HepG2 (cell line): ENCODE measurements around the gene DNAJB6. TPM values are rescaled to one million over a fixed set of nuclear protein-coding genes. Genes with fewer than 3 reads are reported as not detected.

Source experiments
- ARHGAP35 ChIP-seq: sonication (generic); formaldehyde crosslinking; IDR thresholded peaks from 2 replicates; pipeline ENCODE4 v1.9.0; 2022; ENCODE audit warnings: mild to moderate bottlenecking, inconsistent platforms, moderate library complexity, missing genetic modification reagents, borderline replicate concordance
- ATAD3A ChIP-seq: sonication (generic); formaldehyde crosslinking; IDR thresholded peaks from 2 replicates; pipeline ENCODE4 v1.4.0; 2020; ENCODE audit warnings: missing genetic modification reagents
- GPN1 ChIP-seq: sonication (generic); formaldehyde crosslinking; IDR thresholded peaks from 2 replicates; pipeline ENCODE4 v1.5.1; 2020; ENCODE audit warnings: missing genetic modification reagents, borderline replicate concordance
- NCOA5 ChIP-seq: sonication (generic); formaldehyde crosslinking; IDR thresholded peaks from 2 replicates; pipeline ENCODE4 v1.4.0; 2020; ENCODE audit warnings: missing genetic modification reagents
- PLRG1 ChIP-seq: fragments of 450-650 bp; conservative IDR thresholded peaks from 2 replicates; pipeline ENCODE4 v1.6.1; 2016
- RCOR2 ChIP-seq: IDR thresholded peaks from 2 replicates; pipeline ENCODE4 v1.6.1; 2016; ENCODE audit warnings: missing biosample characterization, missing genetic modification reagents
- TBX2 ChIP-seq: sonication (generic); formaldehyde crosslinking; IDR thresholded peaks from 2 replicates; pipeline ENCODE4 v1.5.0; 2020; ENCODE audit warnings: missing genetic modification reagents, mild to moderate bottlenecking, borderline replicate concordance
- THAP7 ChIP-seq: sonication (generic); formaldehyde crosslinking; IDR thresholded peaks from 2 replicates; pipeline ENCODE4 v1.8.1; 2023; ENCODE audit warnings: mild to moderate bottlenecking, missing genetic modification reagents
- ZMYM4 ChIP-seq: sonication (generic); formaldehyde crosslinking; IDR thresholded peaks from 2 replicates; pipeline ENCODE4 v1.8.1; 2023; ENCODE audit warnings: mild to moderate bottlenecking, missing genetic modification reagents
- ZNF10 ChIP-seq: sonication (generic); formaldehyde crosslinking; IDR thresholded peaks from 2 replicates; pipeline ENCODE4 v1.4.0; 2020; ENCODE audit warnings: mild to moderate bottlenecking, low read depth, missing genetic modification reagents, borderline replicate concordance
- ZNF276 ChIP-seq: sonication (generic); formaldehyde crosslinking; IDR thresholded peaks from 2 replicates; pipeline ENCODE4 v1.4.0; 2020; ENCODE audit warnings: mild to moderate bottlenecking, low read depth, missing genetic modification reagents
- ZNF317 ChIP-seq: sonication (generic); formaldehyde crosslinking; IDR thresholded peaks from 2 replicates; pipeline ENCODE4 v1.5.0; 2020; ENCODE audit warnings: mild to moderate bottlenecking, missing genetic modification reagents
- ZNF670 ChIP-seq: sonication (generic); formaldehyde crosslinking; IDR thresholded peaks from 2 replicates; pipeline ENCODE4 v1.8.0; 2022; ENCODE audit warnings: mild to moderate bottlenecking, missing genetic modification reagents, borderline replicate concordance
- ZNF737 ChIP-seq: sonication (generic); formaldehyde crosslinking; IDR thresholded peaks from 2 replicates; pipeline ENCODE4 v1.5.0; 2020; ENCODE audit warnings: missing genetic modification reagents, mild to moderate bottlenecking, borderline replicate concordance
- polyA plus RNA-seq, 8 experiments: library from polyadenylated mRNA; depleted of rRNA in 3 of 8; stranded (reverse) in 7 of 8; unstranded in 1 of 8; fragments of >200 nt; fragmentation: Illumina TruSeq in 4 of 8; extraction: Trizol in 4 of 8; gene quantifications; 2 replicates each; pipeline versions ENCODE4 v1.2.1 to v1.2.3, GENCODE V29; 2011 to 2016; ENCODE audit warnings: low read depth in 4 of 8, missing spikeins in 1 of 8, mixed read lengths in 1 of 8; ENCODE audit not compliant: insufficient read depth in 1 of 8
- total RNA-seq, 5 experiments: library from RNA; depleted of rRNA; stranded (reverse); fragments of >200 nt; fragmentation: Illumina TruSeq; extraction: Trizol; gene quantifications; 2 replicates each; pipeline ENCODE4 v1.2.3, GENCODE V29; 2016; ENCODE audit warnings: low read depth in 1 of 5
- TF ChIP-seq, protein P1 (sequence below): sonication (generic); formaldehyde crosslinking; IDR thresholded peaks from 2 replicates; pipeline ENCODE4 v1.4.0; 2020; ENCODE audit warnings: mild to moderate bottlenecking, missing genetic modification reagents
- TF ChIP-seq, protein P2 (sequence below): sonication (generic); formaldehyde crosslinking; IDR thresholded peaks from 2 replicates; pipeline ENCODE4 v1.4.0; 2020; ENCODE audit warnings: mild to moderate bottlenecking, missing genetic modification reagents
- TF ChIP-seq, protein P3 (sequence below): sonication (generic); formaldehyde crosslinking; IDR thresholded peaks from 2 replicates; pipeline ENCODE4 v1.4.0; 2020; ENCODE audit warnings: missing genetic modification reagents, borderline replicate concordance
- TF ChIP-seq, protein P4 (sequence below): sonication (generic); formaldehyde crosslinking; IDR thresholded peaks from 2 replicates; pipeline ENCODE4 v1.4.0; 2020; ENCODE audit warnings: missing genetic modification reagents

The DNAJB6 gene
- total and polyA plus RNA-seq, 2 of the 13 experiments (the other 11 are each of a cell fraction or from before 2014, with no cell fraction given): 29.9 to 53.9 TPM

DNA sequence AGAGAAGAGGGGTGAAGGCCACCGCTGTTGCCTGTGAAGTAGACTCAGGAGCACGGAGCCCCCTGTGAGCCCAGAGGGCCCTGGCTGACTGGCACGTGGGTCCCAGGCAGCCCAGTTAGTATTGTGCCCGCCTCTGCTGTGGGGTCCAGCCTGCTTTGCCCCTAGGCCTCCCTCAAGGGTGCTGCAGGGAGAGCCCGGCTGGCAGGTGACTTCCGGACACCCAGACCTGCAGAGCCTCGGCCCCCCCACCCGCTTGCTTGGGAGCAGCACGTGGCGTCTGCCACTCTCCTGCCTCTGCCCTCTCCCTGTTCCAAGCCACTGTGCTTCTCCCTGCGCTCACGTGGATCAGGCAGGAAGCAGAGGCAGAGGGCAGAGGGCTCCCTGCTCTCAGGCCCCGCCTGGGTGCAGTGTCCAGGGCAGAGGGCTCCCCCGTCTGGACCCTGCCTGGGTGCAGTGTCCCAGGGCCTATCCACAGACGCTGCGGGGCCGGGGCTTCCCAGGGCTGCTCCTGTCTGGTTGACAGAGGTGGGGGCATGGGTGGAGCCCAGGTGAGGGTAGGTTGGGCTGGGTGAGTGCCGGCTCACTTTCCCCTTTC lies 88.4 kb downstream of the DNAJB6 start (continued):
- TF ChIP-seq, protein P1, sequence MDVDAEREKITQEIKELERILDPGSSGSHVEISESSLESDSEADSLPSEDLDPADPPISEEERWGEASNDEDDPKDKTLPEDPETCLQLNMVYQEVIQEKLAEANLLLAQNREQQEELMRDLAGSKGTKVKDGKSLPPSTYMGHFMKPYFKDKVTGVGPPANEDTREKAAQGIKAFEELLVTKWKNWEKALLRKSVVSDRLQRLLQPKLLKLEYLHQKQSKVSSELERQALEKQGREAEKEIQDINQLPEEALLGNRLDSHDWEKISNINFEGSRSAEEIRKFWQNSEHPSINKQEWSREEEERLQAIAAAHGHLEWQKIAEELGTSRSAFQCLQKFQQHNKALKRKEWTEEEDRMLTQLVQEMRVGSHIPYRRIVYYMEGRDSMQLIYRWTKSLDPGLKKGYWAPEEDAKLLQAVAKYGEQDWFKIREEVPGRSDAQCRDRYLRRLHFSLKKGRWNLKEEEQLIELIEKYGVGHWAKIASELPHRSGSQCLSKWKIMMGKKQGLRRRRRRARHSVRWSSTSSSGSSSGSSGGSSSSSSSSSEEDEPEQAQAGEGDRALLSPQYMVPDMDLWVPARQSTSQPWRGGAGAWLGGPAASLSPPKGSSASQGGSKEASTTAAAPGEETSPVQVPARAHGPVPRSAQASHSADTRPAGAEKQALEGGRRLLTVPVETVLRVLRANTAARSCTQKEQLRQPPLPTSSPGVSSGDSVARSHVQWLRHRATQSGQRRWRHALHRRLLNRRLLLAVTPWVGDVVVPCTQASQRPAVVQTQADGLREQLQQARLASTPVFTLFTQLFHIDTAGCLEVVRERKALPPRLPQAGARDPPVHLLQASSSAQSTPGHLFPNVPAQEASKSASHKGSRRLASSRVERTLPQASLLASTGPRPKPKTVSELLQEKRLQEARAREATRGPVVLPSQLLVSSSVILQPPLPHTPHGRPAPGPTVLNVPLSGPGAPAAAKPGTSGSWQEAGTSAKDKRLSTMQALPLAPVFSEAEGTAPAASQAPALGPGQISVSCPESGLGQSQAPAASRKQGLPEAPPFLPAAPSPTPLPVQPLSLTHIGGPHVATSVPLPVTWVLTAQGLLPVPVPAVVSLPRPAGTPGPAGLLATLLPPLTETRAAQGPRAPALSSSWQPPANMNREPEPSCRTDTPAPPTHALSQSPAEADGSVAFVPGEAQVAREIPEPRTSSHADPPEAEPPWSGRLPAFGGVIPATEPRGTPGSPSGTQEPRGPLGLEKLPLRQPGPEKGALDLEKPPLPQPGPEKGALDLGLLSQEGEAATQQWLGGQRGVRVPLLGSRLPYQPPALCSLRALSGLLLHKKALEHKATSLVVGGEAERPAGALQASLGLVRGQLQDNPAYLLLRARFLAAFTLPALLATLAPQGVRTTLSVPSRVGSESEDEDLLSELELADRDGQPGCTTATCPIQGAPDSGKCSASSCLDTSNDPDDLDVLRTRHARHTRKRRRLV (CRISPR knock-in tag): no peak
- TF ChIP-seq GPN1 (CRISPR knock-in tag): no peak
- no peak for TF ChIP-seq THAP7 (CRISPR knock-in tag)
- peak; percentile 21; the same call in 1 of the 2 replicates for TF ChIP-seq ZMYM4 (CRISPR knock-in tag)
- TF ChIP-seq, protein P2, sequence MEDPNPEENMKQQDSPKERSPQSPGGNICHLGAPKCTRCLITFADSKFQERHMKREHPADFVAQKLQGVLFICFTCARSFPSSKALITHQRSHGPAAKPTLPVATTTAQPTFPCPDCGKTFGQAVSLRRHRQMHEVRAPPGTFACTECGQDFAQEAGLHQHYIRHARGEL (CRISPR knock-in tag): no peak
- no peak for TF ChIP-seq ATAD3A
- TF ChIP-seq, protein P3, sequence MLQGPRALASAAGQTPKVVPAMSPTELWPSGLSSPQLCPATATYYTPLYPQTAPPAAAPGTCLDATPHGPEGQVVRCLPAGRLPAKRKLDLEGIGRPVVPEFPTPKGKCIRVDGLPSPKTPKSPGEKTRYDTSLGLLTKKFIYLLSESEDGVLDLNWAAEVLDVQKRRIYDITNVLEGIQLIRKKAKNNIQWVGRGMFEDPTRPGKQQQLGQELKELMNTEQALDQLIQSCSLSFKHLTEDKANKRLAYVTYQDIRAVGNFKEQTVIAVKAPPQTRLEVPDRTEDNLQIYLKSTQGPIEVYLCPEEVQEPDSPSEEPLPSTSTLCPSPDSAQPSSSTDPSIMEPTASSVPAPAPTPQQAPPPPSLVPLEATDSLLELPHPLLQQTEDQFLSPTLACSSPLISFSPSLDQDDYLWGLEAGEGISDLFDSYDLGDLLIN: no peak
- TF ChIP-seq ZNF276 (CRISPR knock-in tag): no peak
- TF ChIP-seq, protein P4, sequence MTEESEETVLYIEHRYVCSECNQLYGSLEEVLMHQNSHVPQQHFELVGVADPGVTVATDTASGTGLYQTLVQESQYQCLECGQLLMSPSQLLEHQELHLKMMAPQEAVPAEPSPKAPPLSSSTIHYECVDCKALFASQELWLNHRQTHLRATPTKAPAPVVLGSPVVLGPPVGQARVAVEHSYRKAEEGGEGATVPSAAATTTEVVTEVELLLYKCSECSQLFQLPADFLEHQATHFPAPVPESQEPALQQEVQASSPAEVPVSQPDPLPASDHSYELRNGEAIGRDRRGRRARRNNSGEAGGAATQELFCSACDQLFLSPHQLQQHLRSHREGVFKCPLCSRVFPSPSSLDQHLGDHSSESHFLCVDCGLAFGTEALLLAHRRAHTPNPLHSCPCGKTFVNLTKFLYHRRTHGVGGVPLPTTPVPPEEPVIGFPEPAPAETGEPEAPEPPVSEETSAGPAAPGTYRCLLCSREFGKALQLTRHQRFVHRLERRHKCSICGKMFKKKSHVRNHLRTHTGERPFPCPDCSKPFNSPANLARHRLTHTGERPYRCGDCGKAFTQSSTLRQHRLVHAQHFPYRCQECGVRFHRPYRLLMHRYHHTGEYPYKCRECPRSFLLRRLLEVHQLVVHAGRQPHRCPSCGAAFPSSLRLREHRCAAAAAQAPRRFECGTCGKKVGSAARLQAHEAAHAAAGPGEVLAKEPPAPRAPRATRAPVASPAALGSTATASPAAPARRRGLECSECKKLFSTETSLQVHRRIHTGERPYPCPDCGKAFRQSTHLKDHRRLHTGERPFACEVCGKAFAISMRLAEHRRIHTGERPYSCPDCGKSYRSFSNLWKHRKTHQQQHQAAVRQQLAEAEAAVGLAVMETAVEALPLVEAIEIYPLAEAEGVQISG (CRISPR knock-in tag): peak; percentile 52; the same call in 1 of the 2 replicates
- no peak for TF ChIP-seq ZNF10 (CRISPR knock-in tag)
- no peak for TF ChIP-seq ARHGAP35 (CRISPR knock-in tag)
- TF ChIP-seq TBX2 (CRISPR knock-in tag): no peak
- TF ChIP-seq PLRG1: no peak
- TF ChIP-seq ZNF317: no peak
- no peak for TF ChIP-seq ZNF670
- no peak for TF ChIP-seq RCOR2
- no peak for TF ChIP-seq NCOA5
- TF ChIP-seq ZNF737 (CRISPR knock-in tag): no peak
